ENCODE measurements around the gene CES3. TPM values are rescaled to one million over a fixed set of nuclear protein-coding genes. Genes with fewer than 3 reads are reported as not detected.

The CES3 gene
- total and polyA plus RNA-seq, 12 donors, result 0.22 to 1.7 (median 0.67) TPM; not detected in 1

GRCh38 chr16:66950437-66950836, 10.6 kb upstream of the CES3 start:
- WGBS, 4 donors, result 76 to 85% (median 82%) methylated on average over 2 of the region's 2 CpGs
- peaks cover 5% of the 10 kb centered on the region in 2 donors for H3K4me1 ChIP-seq (replicated peaks in 1 of 2)
- TF ChIP-seq POLR2A (IDR thresholded peaks at IDR 0.05) (no peak), CTCF (IDR thresholded peaks at IDR 0.05) (no peak)
- no peaks in the 10 kb centered on the region for H3K27me3 ChIP-seq
- H3K9me3 ChIP-seq (replicated peaks in 1 of 3), result no peaks in the 10 kb centered on the region
- no peak overlapping the region for H3K27ac ChIP-seq
- DNase-seq, result no peak
- no peak overlapping the region for H3K4me3 ChIP-seq
- intact Hi-C loops (cut with DNase I), result no loop called here
- no peaks in the 10 kb centered on the region for H3K36me3 ChIP-seq (replicated peaks in 1 of 2)

- H3K27ac ChIP-seq, result no peak overlapping the region
- intact Hi-C loops (cut with DNase I), result no loop called here
- H3K36me3 ChIP-seq (replicated peaks in 1 of 2), result no peaks in the 10 kb centered on the region
- TF ChIP-seq CTCF (IDR thresholded peaks at IDR 0.05) (no peak), POLR2A (IDR thresholded peaks at IDR 0.05) (no peak)
- H3K9me3 ChIP-seq (replicated peaks in 1 of 3), result no peaks in the 10 kb centered on the region
- no peak overlapping the region for H3K4me3 ChIP-seq
- 80 to 87% (median 83%) methylated on average over 4 of the region's 4 CpGs for WGBS, 4 donors
- no peak for DNase-seq
- H3K4me1 ChIP-seq (replicated peaks in 1 of 2), result peaks cover 5% of the 10 kb centered on the region in 2 donors
- H3K27me3 ChIP-seq, result no peaks in the 10 kb centered on the region
These were observed 9.9 kb upstream of the CES3 start for GRCh38 chr16:66950971-66951790.

- Histone ChIP-seq H3K27me3 (no peaks in the 10 kb centered on the region), H3K4me3 (no peak overlapping the region), H3K27ac (no peak overlapping the region), H3K9me3 (replicated peaks in 1 of 3) (no peaks in the 10 kb centered on the region), H3K4me1 (replicated peaks in 1 of 2) (peaks cover 1 to 2% of the 10 kb centered on the region in 2 donors), H3K36me3 (replicated peaks in 1 of 2) (no peaks in the 10 kb centered on the region)
- WGBS, 4 donors, result 75 to 88% (median 82%) methylated on average over 7 of the region's 7 CpGs
- TF ChIP-seq CTCF (IDR thresholded peaks at IDR 0.05), result no peak
- no peak for DNase-seq
- intact Hi-C loops (cut with DNase I), result no loop called here
These were observed 8.5 kb upstream of the CES3 start for GRCh38 chr16:66952430-66953110.

- Histone ChIP-seq H3K27me3 (no peaks in the 10 kb centered on the region), H3K36me3 (replicated peaks in 1 of 2) (no peaks in the 10 kb centered on the region), H3K4me1 (replicated peaks in 1 of 2) (no peaks in the 10 kb centered on the region), H3K27ac (no peak overlapping the region), H3K4me3 (no peak overlapping the region), H3K9me3 (replicated peaks in 1 of 3) (no peaks in the 10 kb centered on the region)
- intact Hi-C loops (cut with DNase I), result no loop called here
- DNase-seq, result no peak
- no peak for TF ChIP-seq POLR2A (IDR thresholded peaks at IDR 0.05)
- no peak for TF ChIP-seq CTCF (IDR thresholded peaks at IDR 0.05)
- 75 to 82% (median 78%) methylated on average over 10 of the region's 10 CpGs for WGBS, 4 donors
These were observed 7.5 kb upstream of the CES3 start for GRCh38 chr16:66953462-66954096.
